Measurements from ENCODE around the gene EPHA4. TPM values are rescaled to one million over a fixed set of nuclear protein-coding genes. Genes with fewer than 3 reads are reported as not detected.

EPHA4 gene
- total RNA-seq, 1 experiment from 2014 or later, result 3.2 TPM

GRCh38 chr2:221488136-221488807 lies 83.8 kb downstream of the EPHA4 start:
- H3K27me3 Mint-ChIP-seq (ENCODE audit: unreplicated experiment), result no peaks in the 10 kb centered on the region
- intact Hi-C loops (cut with micrococcal nuclease; ENCODE audit: unreplicated experiment), result no loop called here
- no peaks in the 10 kb centered on the region for H3K36me3 Mint-ChIP-seq (ENCODE audit: insufficient read depth, unreplicated experiment)
- no peak for TF ChIP-seq CTCF (IDR thresholded peaks at IDR 0.05; ENCODE audit: unreplicated experiment)
- CTCF ChIA-PET, result no interaction called here
- BruUV-seq (replicated peaks), result no TSS peak
- no peaks in the 10 kb centered on the region for H3K4me1 Mint-ChIP-seq (ENCODE audit: low read depth, unreplicated experiment)
- DNase-seq, result no peak
- no peak overlapping the region for H3K27ac Mint-ChIP-seq (ENCODE audit: unreplicated experiment)
- H3K4me3 Mint-ChIP-seq (ENCODE audit: low read depth, unreplicated experiment), result no peak overlapping the region
- no peaks in the 10 kb centered on the region for H3K9me3 Mint-ChIP-seq (ENCODE audit: low read depth, unreplicated experiment)

DNA sequence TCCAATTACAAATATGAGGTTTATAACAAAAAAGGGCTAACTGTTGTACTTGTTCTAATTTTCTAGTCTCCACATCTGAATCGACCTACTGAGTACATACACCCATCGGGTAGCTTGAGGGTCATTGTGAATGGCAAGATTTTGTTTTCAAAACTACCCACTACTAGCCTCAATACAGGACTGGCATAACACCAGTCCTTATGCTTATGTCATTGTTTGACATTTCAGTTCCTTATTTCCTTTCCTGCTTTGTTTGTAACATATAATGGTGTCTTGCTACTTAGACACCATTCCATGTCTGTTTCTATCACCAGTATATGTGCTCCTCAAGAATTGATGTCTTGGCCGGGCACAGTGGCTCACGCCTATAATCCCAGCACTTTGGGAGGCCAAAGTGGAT lies 86.0 kb downstream of the EPHA4 start:
- DNase-seq, result no peak
- H3K27ac Mint-ChIP-seq (ENCODE audit: unreplicated experiment), result no peak overlapping the region
- intact Hi-C loops (cut with micrococcal nuclease; ENCODE audit: unreplicated experiment), result no loop called here
- CTCF ChIA-PET, result no interaction called here
- H3K36me3 Mint-ChIP-seq (ENCODE audit: insufficient read depth, unreplicated experiment), result no peaks in the 10 kb centered on the region
- no peaks in the 10 kb centered on the region for H3K4me1 Mint-ChIP-seq (ENCODE audit: low read depth, unreplicated experiment)
- no peak for TF ChIP-seq CTCF (IDR thresholded peaks at IDR 0.05; ENCODE audit: unreplicated experiment)
- no peak overlapping the region for H3K4me3 Mint-ChIP-seq (ENCODE audit: low read depth, unreplicated experiment)
- no peaks in the 10 kb centered on the region for H3K27me3 Mint-ChIP-seq (ENCODE audit: unreplicated experiment)
- BruUV-seq (replicated peaks), result no TSS peak
- no peaks in the 10 kb centered on the region for H3K9me3 Mint-ChIP-seq (ENCODE audit: low read depth, unreplicated experiment)

GRCh38 chr2:221485503-221485870 lies 86.6 kb downstream of the EPHA4 start:
- H3K36me3 Mint-ChIP-seq (ENCODE audit: insufficient read depth, unreplicated experiment), result no peaks in the 10 kb centered on the region
- H3K27me3 Mint-ChIP-seq (ENCODE audit: unreplicated experiment), result no peaks in the 10 kb centered on the region
- no peaks in the 10 kb centered on the region for H3K9me3 Mint-ChIP-seq (ENCODE audit: low read depth, unreplicated experiment)
- H3K4me3 Mint-ChIP-seq (ENCODE audit: low read depth, unreplicated experiment), result no peak overlapping the region
- BruUV-seq (replicated peaks), result no TSS peak
- TF ChIP-seq CTCF (IDR thresholded peaks at IDR 0.05; ENCODE audit: unreplicated experiment), result no peak
- H3K4me1 Mint-ChIP-seq (ENCODE audit: low read depth, unreplicated experiment), result no peaks in the 10 kb centered on the region
- intact Hi-C loops (cut with micrococcal nuclease; ENCODE audit: unreplicated experiment), result no loop called here
- no peak for DNase-seq
- CTCF ChIA-PET, result no interaction called here
- no peak overlapping the region for H3K27ac Mint-ChIP-seq (ENCODE audit: unreplicated experiment)

DNA sequence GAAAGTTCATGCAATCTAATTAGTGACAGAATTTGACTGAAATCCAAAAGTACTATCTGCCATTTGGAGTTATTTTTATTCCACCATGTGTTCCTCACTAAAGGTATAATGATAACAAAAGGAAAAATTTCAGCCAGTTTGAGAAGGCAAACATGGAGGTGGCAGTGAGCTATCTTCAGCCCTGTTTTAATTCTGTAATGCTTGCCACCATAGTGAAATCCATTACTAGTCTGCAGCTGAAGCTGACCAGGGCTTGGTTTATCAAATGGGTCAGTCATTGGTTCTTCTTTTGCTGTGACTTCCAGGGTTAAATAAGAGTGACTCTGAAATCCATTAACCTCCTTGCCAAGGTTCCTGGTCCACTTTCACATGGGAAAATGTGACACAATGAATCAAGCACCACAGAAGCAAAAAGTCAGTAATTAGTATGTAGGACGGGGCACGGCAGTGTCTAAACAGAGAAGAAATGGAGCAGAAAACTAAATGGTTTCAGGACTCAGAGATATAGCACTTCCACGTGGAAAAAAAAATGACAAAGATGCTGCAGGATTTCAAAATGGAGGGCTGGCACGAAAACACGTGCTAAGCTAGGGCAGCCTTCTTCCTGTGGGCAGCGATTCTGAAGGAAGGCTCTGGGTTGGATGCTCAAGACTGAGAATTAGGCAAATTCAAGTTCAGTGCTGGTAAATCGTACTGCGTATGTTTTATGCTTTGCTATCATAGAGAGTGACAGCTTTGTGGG lies 87.2 kb downstream of the EPHA4 start:
- no TSS peak for BruUV-seq (replicated peaks)
- H3K27ac Mint-ChIP-seq (ENCODE audit: unreplicated experiment), result no peak overlapping the region
- no peak for TF ChIP-seq CTCF (IDR thresholded peaks at IDR 0.05; ENCODE audit: unreplicated experiment)

More for the DNA sequence above, 87.2 kb downstream of the EPHA4 start:
- H3K36me3 Mint-ChIP-seq (ENCODE audit: insufficient read depth, unreplicated experiment), result no peaks in the 10 kb centered on the region
- H3K4me3 Mint-ChIP-seq (ENCODE audit: low read depth, unreplicated experiment), result no peak overlapping the region
- no peaks in the 10 kb centered on the region for H3K9me3 Mint-ChIP-seq (ENCODE audit: low read depth, unreplicated experiment)
- CTCF ChIA-PET, result no interaction called here
- H3K27me3 Mint-ChIP-seq (ENCODE audit: unreplicated experiment), result no peaks in the 10 kb centered on the region
- intact Hi-C loops (cut with micrococcal nuclease; ENCODE audit: unreplicated experiment), result no loop called here
- H3K4me1 Mint-ChIP-seq (ENCODE audit: low read depth, unreplicated experiment), result no peaks in the 10 kb centered on the region
- no peak for DNase-seq
